Coronary artery (tissue), 2 donors: ENCODE data around the gene EARS2.
"Not testable (repeated sequence)": the region's sequence is repeated elsewhere in the genome, so short reads cannot be mapped to it uniquely, and the experiment has no call there.

Source experiments
- DNase-seq: peaks from one replicate; pipeline ENCODE4 v3.0.0-alpha.2; 2017; ENCODE audit warnings: low spot score
- H3K27ac ChIP-seq, 2 donors: fragments of 200-600 bp; sonication (generic); one replicate each; pipeline ENCODE4 v1.5.1; 2016 to 2019
- H3K4me3 ChIP-seq: fragments of 200-600 bp; sonication (generic); 2 replicates; pipeline ENCODE4 v1.5.1; 2016; ENCODE audit warnings: mild to moderate bottlenecking, moderate library complexity
- TF ChIP-seq, protein P1 (sequence below): fragments of 200-600 bp; sonication (generic); IDR thresholded peaks from one replicate; pipeline ENCODE4 v1.5.1; 2019; ENCODE audit warnings: antibody characterized with exemption

EARS2 gene

GRCh38 chr16:23587726-23588125 is 30.6 kb upstream of the EARS2 start:
- Histone ChIP-seq H3K27ac (no peak overlapping the region), H3K4me3 (no peak overlapping the region)
- DNase-seq: no peak
- TF ChIP-seq, protein P1, sequence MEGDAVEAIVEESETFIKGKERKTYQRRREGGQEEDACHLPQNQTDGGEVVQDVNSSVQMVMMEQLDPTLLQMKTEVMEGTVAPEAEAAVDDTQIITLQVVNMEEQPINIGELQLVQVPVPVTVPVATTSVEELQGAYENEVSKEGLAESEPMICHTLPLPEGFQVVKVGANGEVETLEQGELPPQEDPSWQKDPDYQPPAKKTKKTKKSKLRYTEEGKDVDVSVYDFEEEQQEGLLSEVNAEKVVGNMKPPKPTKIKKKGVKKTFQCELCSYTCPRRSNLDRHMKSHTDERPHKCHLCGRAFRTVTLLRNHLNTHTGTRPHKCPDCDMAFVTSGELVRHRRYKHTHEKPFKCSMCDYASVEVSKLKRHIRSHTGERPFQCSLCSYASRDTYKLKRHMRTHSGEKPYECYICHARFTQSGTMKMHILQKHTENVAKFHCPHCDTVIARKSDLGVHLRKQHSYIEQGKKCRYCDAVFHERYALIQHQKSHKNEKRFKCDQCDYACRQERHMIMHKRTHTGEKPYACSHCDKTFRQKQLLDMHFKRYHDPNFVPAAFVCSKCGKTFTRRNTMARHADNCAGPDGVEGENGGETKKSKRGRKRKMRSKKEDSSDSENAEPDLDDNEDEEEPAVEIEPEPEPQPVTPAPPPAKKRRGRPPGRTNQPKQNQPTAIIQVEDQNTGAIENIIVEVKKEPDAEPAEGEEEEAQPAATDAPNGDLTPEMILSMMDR: no peak

DNA sequence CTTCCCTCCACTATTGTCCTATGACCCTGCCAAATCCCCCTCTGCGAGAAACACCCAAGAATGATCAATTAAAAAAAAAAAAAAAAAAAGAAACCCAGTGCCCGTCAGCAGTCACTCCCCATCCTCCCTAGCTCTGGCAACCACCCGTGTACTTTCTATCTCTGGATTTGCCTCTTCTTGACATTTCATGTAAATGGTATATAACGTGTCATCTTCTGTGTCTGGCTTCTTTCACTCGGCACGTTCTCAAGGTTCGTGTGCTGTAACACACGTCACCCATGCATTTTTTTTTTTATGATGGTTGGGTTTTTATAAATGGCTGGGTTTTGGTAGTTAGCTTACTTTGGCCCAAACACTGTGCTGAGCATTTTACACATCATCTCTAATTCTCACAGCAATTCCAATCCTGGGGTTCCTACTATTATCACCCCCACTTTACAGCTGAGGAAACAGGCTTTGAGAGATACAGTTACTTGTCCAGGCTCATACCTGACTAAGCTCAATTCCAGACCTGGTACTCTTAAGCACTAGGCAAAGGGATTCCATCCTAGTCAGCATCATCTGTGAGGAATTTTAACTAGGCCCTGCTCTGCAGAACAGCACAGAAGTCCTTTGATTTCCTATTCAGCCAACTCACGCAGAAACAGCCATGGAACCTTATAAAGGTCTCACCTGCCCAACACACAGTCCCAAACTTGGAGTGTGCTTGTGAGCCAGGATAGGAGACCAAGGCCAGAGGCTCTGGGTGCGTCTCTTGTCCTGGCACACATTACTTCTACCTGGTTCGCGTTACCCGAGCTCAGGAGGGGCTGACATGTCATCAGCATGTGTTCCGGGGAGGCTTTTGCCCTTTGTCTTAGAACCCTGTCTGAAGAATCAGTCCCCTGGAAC is 27.3 kb upstream of the EARS2 start:
- no peak overlapping the region for H3K4me3 ChIP-seq
- TF ChIP-seq, protein P1: no peak
- no peak overlapping the region for H3K27ac ChIP-seq
- DNase-seq: no peak

DNA sequence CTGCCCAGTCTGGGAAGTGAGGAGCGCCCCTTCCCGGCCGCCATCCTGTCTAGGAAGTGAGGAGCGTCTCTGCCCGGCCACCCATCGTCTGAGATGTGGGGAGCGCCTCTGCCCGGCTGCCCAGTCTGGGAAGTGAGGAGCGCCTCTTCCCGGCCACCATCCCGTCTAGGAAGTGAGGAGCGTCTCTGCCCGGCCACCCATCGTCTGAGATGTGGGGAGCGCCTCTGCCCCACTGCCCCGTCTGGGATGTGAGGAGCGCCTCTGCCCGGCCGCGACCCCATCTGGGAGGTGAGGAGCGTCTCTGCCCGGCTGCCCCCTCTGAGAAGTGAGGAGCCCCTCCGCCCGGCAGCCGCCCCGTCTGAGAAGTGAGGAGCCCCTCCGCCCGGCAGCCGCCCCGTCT is 26.1 kb upstream of the EARS2 start:
- not testable (repeated sequence) for H3K4me3 ChIP-seq, H3K27ac ChIP-seq, DNase-seq

- Histone ChIP-seq H3K27ac (no peak overlapping the region), H3K4me3 (no peak overlapping the region)
- no peak for DNase-seq
- TF ChIP-seq, protein P1: no peak
These were observed 24.6 kb upstream of the EARS2 start for GRCh38 chr16:23581764-23582163.

DNA sequence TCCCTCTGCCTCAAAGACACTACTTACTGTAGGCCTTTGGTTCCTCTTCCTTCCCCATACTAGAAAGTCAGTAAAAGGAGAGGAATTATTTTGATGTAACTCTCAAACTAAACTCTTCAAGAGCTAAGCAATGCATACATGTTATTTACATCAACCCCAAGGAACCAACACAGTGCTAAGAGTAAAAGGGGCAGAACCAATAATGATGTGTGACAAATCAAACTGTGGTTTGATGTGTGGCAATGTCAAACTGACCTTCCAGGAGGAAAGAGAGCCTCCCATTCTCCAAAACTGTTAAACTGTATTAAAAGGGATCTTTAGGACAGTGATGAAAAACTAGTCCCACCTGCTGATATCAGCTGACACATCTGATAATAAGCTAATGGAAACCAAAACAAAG is 23.2 kb upstream of the EARS2 start:
- no peak overlapping the region for H3K27ac ChIP-seq
- DNase-seq: no peak
- TF ChIP-seq, protein P1: no peak
- H3K4me3 ChIP-seq: no peak overlapping the region

- H3K27ac ChIP-seq: no peak overlapping the region
- no peak for DNase-seq
- TF ChIP-seq, protein P1: no peak
These were observed 22.2 kb upstream of the EARS2 start for GRCh38 chr16:23579371-23579770.

GRCh38 chr16:23578101-23578830 is 21.1 kb upstream of the EARS2 start:
- TF ChIP-seq, protein P1: no peak
- DNase-seq: no peak
- Histone ChIP-seq H3K27ac (no peak overlapping the region), H3K4me3 (no peak overlapping the region)

More at GRCh38 chr16:23579371-23579770, 22.2 kb upstream of the EARS2 start:
- H3K4me3 ChIP-seq: no peak overlapping the region
